WTC11 (cell line): ENCODE data around the gene B4GALT2. TPM values are rescaled to one million over a fixed set of nuclear protein-coding genes. Genes with fewer than 3 reads are reported as not detected.

Experiments used
- CREB1 ChIP-seq: sonication (generic); formaldehyde crosslinking; IDR thresholded peaks from 2 replicates; pipeline ENCODE4 v1.8.0; 2023; ENCODE audit warnings: mild to moderate bottlenecking, missing genetic modification reagents
- ELF4 ChIP-seq: sonication (generic); formaldehyde crosslinking; IDR thresholded peaks from 2 replicates; pipeline ENCODE4 v1.8.1; 2022; ENCODE audit warnings: low read depth, mild to moderate bottlenecking, moderate library complexity, missing genetic modification reagents
- FOXJ3 ChIP-seq: sonication (generic); formaldehyde crosslinking; IDR thresholded peaks from 2 replicates; pipeline ENCODE4 v1.9.0; 2021; ENCODE audit warnings: missing genetic modification reagents, mild to moderate bottlenecking, borderline replicate concordance
- FOXK1 ChIP-seq: sonication (generic); formaldehyde crosslinking; IDR thresholded peaks from 2 replicates; pipeline ENCODE4 v1.8.0; 2022; ENCODE audit warnings: mild to moderate bottlenecking, moderate library complexity, missing genetic modification reagents
- GABPB1 ChIP-seq: sonication (generic); formaldehyde crosslinking; IDR thresholded peaks from 2 replicates; pipeline ENCODE4 v1.8.1; 2023; ENCODE audit warnings: mild to moderate bottlenecking, missing genetic modification reagents
- NR2C2 ChIP-seq: sonication (generic); formaldehyde crosslinking; IDR thresholded peaks from 2 replicates; pipeline ENCODE4 v1.8.0; 2022; ENCODE audit warnings: mild to moderate bottlenecking, missing genetic modification reagents
- SMAD3 ChIP-seq: sonication (generic); formaldehyde crosslinking; IDR thresholded peaks from 2 replicates; pipeline ENCODE4 v1.8.0; 2022; ENCODE audit warnings: missing genetic modification reagents, mild to moderate bottlenecking, borderline replicate concordance
- SOX15 ChIP-seq: fragments of 250-450 bp; sonication (Bioruptor Pico); IDR thresholded peaks from 2 replicates; pipeline ENCODE4 v1.9.0; 2021; ENCODE audit warnings: mild to moderate bottlenecking
- ZNF121 ChIP-seq: sonication (generic); formaldehyde crosslinking; IDR thresholded peaks from 2 replicates; pipeline ENCODE4 v1.8.0; 2023; ENCODE audit warnings: missing genetic modification reagents
- ZNF219 ChIP-seq: sonication (generic); formaldehyde crosslinking; IDR thresholded peaks from 2 replicates; pipeline ENCODE4 v1.8.0; 2023; ENCODE audit warnings: missing genetic modification reagents, mild to moderate bottlenecking, borderline replicate concordance
- ZNF232 ChIP-seq: sonication (generic); formaldehyde crosslinking; IDR thresholded peaks from 2 replicates; pipeline ENCODE4 v1.8.0; 2022; ENCODE audit warnings: mild to moderate bottlenecking, missing genetic modification reagents
- ZNF263 ChIP-seq: sonication (generic); formaldehyde crosslinking; IDR thresholded peaks from 2 replicates; pipeline ENCODE4 v1.8.1; 2022; ENCODE audit warnings: low read depth, mild to moderate bottlenecking, moderate library complexity, missing genetic modification reagents
- ZNF396 ChIP-seq: fragments of 250-450 bp; sonication (Bioruptor Pico); IDR thresholded peaks from 2 replicates; pipeline ENCODE4 v1.8.0; 2021; ENCODE audit warnings: mild to moderate bottlenecking, moderate library complexity, borderline replicate concordance
- total RNA-seq: library from RNA; stranded (reverse); gene quantifications from 3 replicates; pipeline ENCODE4 v1.2.3, GENCODE V29; 2021
- TF ChIP-seq, protein P1 (sequence below): sonication (generic); formaldehyde crosslinking; IDR thresholded peaks from 2 replicates; pipeline ENCODE4 v1.8.1; 2023; ENCODE audit warnings: mild to moderate bottlenecking, moderate library complexity, missing genetic modification reagents
- TF ChIP-seq, protein P2 (sequence below): fragments of 250-450 bp; sonication (Bioruptor Pico); IDR thresholded peaks from 2 replicates; pipeline ENCODE4 v1.9.0; 2021; ENCODE audit warnings: mild to moderate bottlenecking
- TF ChIP-seq, protein P3 (sequence below): fragments of 250-450 bp; sonication (Bioruptor Pico); IDR thresholded peaks from 2 replicates; pipeline ENCODE4 v1.9.0; 2021; ENCODE audit warnings: mild to moderate bottlenecking
- TF ChIP-seq, protein P4 (sequence below): fragments of 200-600 bp; IDR thresholded peaks from 2 replicates; pipeline ENCODE4 v1.8.0; 2022; ENCODE audit warnings: antibody characterized with exemption
- TF ChIP-seq, protein P5 (sequence below): sonication (generic); formaldehyde crosslinking; IDR thresholded peaks from 2 replicates; pipeline ENCODE4 v1.8.1; 2022; ENCODE audit warnings: low read depth, mild to moderate bottlenecking, moderate library complexity, missing genetic modification reagents, borderline replicate concordance
- TF ChIP-seq, protein P6 (sequence below): sonication (generic); formaldehyde crosslinking; IDR thresholded peaks from 2 replicates; pipeline ENCODE4 v1.8.0; 2023; ENCODE audit warnings: missing genetic modification reagents
- TF ChIP-seq, protein P7 (sequence below): sonication (generic); formaldehyde crosslinking; IDR thresholded peaks from 2 replicates; pipeline ENCODE4 v1.8.1; 2022; ENCODE audit warnings: mild to moderate bottlenecking, moderate library complexity, missing genetic modification reagents
- TF ChIP-seq, protein P8 (sequence below): sonication (generic); formaldehyde crosslinking; IDR thresholded peaks from 2 replicates; pipeline ENCODE4 v1.8.1; 2023; ENCODE audit warnings: mild to moderate bottlenecking, missing genetic modification reagents, moderate library complexity

The B4GALT2 gene
- total RNA-seq, 1 experiment from 2014 or later, result 66.7 TPM

DNA sequence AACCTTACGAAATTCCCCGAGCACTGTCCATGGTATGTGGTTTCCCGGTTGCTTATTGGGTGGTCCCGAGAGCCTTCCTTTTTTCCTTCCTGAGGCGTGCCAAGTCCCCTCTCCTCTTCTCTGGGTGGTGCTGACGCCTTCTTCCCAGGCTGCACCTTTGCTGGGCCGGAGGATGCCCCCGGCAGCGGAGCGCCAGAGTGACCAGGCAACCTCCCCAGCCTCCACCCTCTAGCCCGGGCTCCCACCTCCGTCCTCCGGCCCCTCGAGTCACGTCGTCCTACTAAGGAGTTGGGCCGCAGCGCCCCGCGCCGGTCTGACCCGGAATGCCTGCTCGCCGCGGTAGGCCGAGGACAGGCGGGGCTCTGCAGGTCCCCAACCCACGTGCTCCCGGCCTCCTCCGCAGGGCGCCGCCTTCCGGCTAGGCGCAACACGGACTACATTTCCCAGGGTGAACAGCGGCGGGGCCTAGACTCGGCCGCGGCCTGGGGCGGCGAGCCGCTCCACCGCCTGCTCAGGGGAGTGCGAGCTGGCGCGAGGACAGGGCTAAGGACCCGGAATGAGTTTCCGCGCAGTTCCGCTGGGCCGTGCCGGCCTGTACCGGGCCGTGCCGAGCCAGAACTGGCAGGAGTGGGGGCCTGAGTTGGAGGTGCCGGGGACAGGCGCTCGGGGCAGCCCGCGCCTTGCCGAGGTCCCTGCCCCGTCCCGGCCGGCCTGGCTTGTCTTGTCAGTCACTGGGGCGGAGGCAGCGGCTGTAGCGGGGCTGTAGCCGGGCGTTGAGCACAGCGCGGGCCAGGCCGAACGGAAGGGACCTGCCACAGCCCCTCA lies 32.6 kb upstream of the B4GALT2 start, which contains the start of gene IPO13 (continued):
- TF ChIP-seq, protein P1, sequence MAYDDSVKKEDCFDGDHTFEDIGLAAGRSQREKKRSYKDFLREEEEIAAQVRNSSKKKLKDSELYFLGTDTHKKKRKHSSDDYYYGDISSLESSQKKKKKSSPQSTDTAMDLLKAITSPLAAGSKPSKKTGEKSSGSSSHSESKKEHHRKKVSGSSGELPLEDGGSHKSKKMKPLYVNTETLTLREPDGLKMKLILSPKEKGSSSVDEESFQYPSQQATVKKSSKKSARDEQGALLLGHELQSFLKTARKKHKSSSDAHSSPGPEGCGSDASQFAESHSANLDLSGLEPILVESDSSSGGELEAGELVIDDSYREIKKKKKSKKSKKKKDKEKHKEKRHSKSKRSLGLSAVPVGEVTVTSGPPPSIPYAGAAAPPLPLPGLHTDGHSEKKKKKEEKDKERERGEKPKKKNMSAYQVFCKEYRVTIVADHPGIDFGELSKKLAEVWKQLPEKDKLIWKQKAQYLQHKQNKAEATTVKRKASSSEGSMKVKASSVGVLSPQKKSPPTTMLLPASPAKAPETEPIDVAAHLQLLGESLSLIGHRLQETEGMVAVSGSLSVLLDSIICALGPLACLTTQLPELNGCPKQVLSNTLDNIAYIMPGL (CRISPR knock-in tag), result peak; percentile 97
- no peak for TF ChIP-seq ELF4 (CRISPR knock-in tag)
- TF ChIP-seq, protein P2, sequence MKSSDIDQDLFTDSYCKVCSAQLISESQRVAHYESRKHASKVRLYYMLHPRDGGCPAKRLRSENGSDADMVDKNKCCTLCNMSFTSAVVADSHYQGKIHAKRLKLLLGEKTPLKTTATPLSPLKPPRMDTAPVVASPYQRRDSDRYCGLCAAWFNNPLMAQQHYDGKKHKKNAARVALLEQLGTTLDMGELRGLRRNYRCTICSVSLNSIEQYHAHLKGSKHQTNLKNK (CRISPR knock-in tag), result no peak
- TF ChIP-seq, protein P3, sequence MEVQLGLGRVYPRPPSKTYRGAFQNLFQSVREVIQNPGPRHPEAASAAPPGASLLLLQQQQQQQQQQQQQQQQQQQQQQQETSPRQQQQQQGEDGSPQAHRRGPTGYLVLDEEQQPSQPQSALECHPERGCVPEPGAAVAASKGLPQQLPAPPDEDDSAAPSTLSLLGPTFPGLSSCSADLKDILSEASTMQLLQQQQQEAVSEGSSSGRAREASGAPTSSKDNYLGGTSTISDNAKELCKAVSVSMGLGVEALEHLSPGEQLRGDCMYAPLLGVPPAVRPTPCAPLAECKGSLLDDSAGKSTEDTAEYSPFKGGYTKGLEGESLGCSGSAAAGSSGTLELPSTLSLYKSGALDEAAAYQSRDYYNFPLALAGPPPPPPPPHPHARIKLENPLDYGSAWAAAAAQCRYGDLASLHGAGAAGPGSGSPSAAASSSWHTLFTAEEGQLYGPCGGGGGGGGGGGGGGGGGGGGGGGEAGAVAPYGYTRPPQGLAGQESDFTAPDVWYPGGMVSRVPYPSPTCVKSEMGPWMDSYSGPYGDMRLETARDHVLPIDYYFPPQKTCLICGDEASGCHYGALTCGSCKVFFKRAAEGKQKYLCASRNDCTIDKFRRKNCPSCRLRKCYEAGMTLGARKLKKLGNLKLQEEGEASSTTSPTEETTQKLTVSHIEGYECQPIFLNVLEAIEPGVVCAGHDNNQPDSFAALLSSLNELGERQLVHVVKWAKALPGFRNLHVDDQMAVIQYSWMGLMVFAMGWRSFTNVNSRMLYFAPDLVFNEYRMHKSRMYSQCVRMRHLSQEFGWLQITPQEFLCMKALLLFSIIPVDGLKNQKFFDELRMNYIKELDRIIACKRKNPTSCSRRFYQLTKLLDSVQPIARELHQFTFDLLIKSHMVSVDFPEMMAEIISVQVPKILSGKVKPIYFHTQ (CRISPR knock-in tag), result no peak
- TF ChIP-seq, protein P4, sequence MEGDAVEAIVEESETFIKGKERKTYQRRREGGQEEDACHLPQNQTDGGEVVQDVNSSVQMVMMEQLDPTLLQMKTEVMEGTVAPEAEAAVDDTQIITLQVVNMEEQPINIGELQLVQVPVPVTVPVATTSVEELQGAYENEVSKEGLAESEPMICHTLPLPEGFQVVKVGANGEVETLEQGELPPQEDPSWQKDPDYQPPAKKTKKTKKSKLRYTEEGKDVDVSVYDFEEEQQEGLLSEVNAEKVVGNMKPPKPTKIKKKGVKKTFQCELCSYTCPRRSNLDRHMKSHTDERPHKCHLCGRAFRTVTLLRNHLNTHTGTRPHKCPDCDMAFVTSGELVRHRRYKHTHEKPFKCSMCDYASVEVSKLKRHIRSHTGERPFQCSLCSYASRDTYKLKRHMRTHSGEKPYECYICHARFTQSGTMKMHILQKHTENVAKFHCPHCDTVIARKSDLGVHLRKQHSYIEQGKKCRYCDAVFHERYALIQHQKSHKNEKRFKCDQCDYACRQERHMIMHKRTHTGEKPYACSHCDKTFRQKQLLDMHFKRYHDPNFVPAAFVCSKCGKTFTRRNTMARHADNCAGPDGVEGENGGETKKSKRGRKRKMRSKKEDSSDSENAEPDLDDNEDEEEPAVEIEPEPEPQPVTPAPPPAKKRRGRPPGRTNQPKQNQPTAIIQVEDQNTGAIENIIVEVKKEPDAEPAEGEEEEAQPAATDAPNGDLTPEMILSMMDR, result peak; percentile 66
- TF ChIP-seq, protein P5, sequence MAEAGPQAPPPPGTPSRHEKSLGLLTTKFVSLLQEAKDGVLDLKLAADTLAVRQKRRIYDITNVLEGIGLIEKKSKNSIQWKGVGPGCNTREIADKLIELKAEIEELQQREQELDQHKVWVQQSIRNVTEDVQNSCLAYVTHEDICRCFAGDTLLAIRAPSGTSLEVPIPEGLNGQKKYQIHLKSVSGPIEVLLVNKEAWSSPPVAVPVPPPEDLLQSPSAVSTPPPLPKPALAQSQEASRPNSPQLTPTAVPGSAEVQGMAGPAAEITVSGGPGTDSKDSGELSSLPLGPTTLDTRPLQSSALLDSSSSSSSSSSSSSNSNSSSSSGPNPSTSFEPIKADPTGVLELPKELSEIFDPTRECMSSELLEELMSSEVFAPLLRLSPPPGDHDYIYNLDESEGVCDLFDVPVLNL (CRISPR knock-in tag), result no peak
- no peak for TF ChIP-seq CREB1 (CRISPR knock-in tag)
- TF ChIP-seq FOXK1 (CRISPR knock-in tag), result peak; percentile 70
- TF ChIP-seq ZNF396 (CRISPR knock-in tag), result no peak
- TF ChIP-seq, protein P6, sequence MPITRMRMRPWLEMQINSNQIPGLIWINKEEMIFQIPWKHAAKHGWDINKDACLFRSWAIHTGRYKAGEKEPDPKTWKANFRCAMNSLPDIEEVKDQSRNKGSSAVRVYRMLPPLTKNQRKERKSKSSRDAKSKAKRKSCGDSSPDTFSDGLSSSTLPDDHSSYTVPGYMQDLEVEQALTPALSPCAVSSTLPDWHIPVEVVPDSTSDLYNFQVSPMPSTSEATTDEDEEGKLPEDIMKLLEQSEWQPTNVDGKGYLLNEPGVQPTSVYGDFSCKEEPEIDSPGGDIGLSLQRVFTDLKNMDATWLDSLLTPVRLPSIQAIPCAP (CRISPR knock-in tag), result no peak
- no peak for TF ChIP-seq ZNF263
- TF ChIP-seq ZNF232 (CRISPR knock-in tag), result 0 out of 2 replicates have a peak, but pooled peaks have one; percentile 50
- no peak for TF ChIP-seq FOXJ3 (CRISPR knock-in tag)
- TF ChIP-seq ZNF219 (CRISPR knock-in tag), result no peak
- no peak for TF ChIP-seq SOX15 (CRISPR knock-in tag)
- peak; percentile 59; the same call in 1 of the 2 replicates for TF ChIP-seq ZNF121 (CRISPR knock-in tag)
- TF ChIP-seq, protein P7, sequence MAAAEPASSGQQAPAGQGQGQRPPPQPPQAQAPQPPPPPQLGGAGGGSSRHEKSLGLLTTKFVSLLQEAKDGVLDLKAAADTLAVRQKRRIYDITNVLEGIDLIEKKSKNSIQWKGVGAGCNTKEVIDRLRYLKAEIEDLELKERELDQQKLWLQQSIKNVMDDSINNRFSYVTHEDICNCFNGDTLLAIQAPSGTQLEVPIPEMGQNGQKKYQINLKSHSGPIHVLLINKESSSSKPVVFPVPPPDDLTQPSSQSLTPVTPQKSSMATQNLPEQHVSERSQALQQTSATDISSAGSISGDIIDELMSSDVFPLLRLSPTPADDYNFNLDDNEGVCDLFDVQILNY, result peak; percentile 68
- TF ChIP-seq, protein P8, sequence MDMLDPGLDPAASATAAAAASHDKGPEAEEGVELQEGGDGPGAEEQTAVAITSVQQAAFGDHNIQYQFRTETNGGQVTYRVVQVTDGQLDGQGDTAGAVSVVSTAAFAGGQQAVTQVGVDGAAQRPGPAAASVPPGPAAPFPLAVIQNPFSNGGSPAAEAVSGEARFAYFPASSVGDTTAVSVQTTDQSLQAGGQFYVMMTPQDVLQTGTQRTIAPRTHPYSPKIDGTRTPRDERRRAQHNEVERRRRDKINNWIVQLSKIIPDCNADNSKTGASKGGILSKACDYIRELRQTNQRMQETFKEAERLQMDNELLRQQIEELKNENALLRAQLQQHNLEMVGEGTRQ (CRISPR knock-in tag), result peak; percentile 95
- no peak for TF ChIP-seq NR2C2 (CRISPR knock-in tag)
- TF ChIP-seq SMAD3, result no peak
- TF ChIP-seq GABPB1, result peak; percentile 63; the same call in 1 of the 2 replicates
- TF ChIP-seq, all 79 proteins: peak for 22
